Left lung (tissue), 10 donors: Measurements from ENCODE around the gene CYCS. TPM values are rescaled to one million over a fixed set of nuclear protein-coding genes. Genes with fewer than 3 reads are reported as not detected.
A peak's percentile ranks its signal among the peaks of the same experiment; 100 is the strongest.

Source experiments
- ATAC-seq: fragments of 200-7000 bp; cut with Tn5 transposase; one replicate; pipeline ENCODE4 v1.9.1; 2020; ENCODE audit warnings: moderate library complexity
- DNase-seq, 4 donors: peaks; one replicate each; pipeline ENCODE4 v3.0.0-alpha.2; 2013 to 2020
- H3K27ac ChIP-seq, 2 donors: fragments of 200-600 bp; sonication (generic) in 1 of 2; one replicate each; pipeline versions ENCODE4 v1.5.0 to v1.8.0; 2020 to 2021
- H3K27me3 ChIP-seq, 2 donors: fragments of 200-600 bp; sonication (generic) in 1 of 2; one replicate each; pipeline versions ENCODE4 v1.5.0 to v1.8.0; 2020 to 2021
- H3K36me3 ChIP-seq, 2 donors: fragments of 200-600 bp; sonication (generic) in 1 of 2; one replicate each; pipeline versions ENCODE4 v1.5.0 to v1.8.0; 2020 to 2021
- H3K4me1 ChIP-seq, 2 donors: fragments of 200-600 bp; one replicate each; pipeline ENCODE4 v1.8.0; 2021
- H3K4me3 ChIP-seq, 2 donors: fragments of 200-600 bp; sonication (generic) in 1 of 2; one replicate each; pipeline versions ENCODE4 v1.5.0 to v1.8.0; 2020 to 2021; ENCODE audit warnings: mild to moderate bottlenecking in 1 of 2
- H3K9me3 ChIP-seq, 2 donors: fragments of 200-600 bp; sonication (generic) in 1 of 2; one replicate each; pipeline versions ENCODE4 v1.5.0 to v1.8.0; 2020 to 2021
- intact Hi-C, 2 donors: fragments of 100-400 bp; cut with DNase I; formaldehyde crosslinking; loops; one replicate each; pipeline versions ENCODE4 v1.11.2 to v1.14.2; 2022
- polyA plus RNA-seq, 6 donors: library from polyadenylated mRNA; unstranded; fragments of 120-200 nt; gene quantifications; one replicate each; pipeline ENCODE4 v1.2.1, GENCODE V29; 2013; ENCODE audit not compliant: insufficient read length in 6 of 6
- total RNA-seq, 2 donors: library from RNA; stranded (reverse); fragmentation: NEBNext Ultra II Directional; extraction: Animal tissue kit (Norgen Biotek cat#: 25700); gene quantifications; one replicate each; pipeline ENCODE4 v1.2.1, GENCODE V29; 2021
- TF ChIP-seq, protein P1 (sequence below), 2 donors: fragments of 200-600 bp; sonication (generic) in 1 of 2; IDR thresholded peaks; one replicate each; pipeline versions ENCODE4 v1.5.0 to v1.8.0; 2021; ENCODE audit warnings: antibody characterized with exemption in 2 of 2
- donor health status: DM: no; HTN: yes; CAD: no.
- donor health status: DM: no; HTN: no; CAD: no.

Gene CYCS
- total and polyA plus RNA-seq, 8 donors, result 60.4 to 106 (median 69.6) TPM

DNA sequence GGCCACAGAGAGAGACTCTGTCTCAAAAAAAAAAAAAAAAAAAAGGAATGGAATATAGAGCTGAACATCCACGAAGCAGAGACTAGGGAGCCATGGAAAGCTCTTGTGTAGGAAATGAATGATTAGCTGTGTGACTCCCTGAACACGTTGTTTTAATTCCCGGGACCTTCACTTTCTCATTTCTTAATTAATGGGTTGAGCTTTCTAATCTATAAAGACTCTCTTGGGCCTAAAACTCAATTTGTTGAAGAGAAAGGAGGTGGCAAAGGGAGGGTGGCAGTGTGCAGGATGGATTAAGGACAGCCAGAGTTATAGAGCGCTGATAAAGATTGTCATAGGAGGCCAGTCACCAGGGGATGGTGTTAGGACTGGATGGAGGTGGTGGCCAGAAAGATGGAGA is 48.0 kb downstream of the CYCS start:
- DNase-seq (no peak), ATAC-seq (no peak)
- Histone ChIP-seq H3K27ac (no peak overlapping the region), H3K36me3 (no peaks in the 10 kb centered on the region), H3K9me3 (no peaks in the 10 kb centered on the region), H3K4me3 (no peak overlapping the region), H3K27me3 (peaks cover 0 to 3% of the 10 kb centered on the region in 2 donors), H3K4me1 (no peaks in the 10 kb centered on the region)
- intact Hi-C loops, result no loop called here
- TF ChIP-seq, protein P1, sequence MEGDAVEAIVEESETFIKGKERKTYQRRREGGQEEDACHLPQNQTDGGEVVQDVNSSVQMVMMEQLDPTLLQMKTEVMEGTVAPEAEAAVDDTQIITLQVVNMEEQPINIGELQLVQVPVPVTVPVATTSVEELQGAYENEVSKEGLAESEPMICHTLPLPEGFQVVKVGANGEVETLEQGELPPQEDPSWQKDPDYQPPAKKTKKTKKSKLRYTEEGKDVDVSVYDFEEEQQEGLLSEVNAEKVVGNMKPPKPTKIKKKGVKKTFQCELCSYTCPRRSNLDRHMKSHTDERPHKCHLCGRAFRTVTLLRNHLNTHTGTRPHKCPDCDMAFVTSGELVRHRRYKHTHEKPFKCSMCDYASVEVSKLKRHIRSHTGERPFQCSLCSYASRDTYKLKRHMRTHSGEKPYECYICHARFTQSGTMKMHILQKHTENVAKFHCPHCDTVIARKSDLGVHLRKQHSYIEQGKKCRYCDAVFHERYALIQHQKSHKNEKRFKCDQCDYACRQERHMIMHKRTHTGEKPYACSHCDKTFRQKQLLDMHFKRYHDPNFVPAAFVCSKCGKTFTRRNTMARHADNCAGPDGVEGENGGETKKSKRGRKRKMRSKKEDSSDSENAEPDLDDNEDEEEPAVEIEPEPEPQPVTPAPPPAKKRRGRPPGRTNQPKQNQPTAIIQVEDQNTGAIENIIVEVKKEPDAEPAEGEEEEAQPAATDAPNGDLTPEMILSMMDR (IDR thresholded peaks at IDR 0.05), result no peak

DNA sequence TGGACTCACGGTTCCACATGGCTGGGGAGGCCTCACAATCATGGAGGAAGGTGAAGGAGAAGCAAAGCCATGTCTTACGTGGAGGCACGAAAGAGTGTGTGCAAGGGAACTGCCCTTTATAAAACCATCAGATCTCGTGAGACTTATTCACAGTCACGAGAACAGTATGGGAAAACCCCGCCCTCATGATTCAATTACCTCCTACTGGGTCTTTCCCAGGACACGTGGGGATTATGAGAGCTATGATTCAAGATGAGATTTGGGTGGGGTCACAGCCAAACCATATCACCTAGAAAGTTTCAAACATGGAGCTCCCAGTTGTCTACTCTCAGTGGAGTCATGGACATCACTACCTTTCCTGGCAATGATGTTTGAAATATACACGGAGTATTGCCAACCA is 49.6 kb downstream of the CYCS start:
- DNase-seq, result no peak
- no peak for ATAC-seq
- Histone ChIP-seq H3K4me1 (no peaks in the 10 kb centered on the region), H3K27ac (no peak overlapping the region), H3K4me3 (no peak overlapping the region), H3K36me3 (no peaks in the 10 kb centered on the region), H3K27me3 (no peaks in the 10 kb centered on the region), H3K9me3 (no peaks in the 10 kb centered on the region)
- TF ChIP-seq, protein P1 (IDR thresholded peaks at IDR 0.05), result no peak
- intact Hi-C loops, result no loop called here

DNA sequence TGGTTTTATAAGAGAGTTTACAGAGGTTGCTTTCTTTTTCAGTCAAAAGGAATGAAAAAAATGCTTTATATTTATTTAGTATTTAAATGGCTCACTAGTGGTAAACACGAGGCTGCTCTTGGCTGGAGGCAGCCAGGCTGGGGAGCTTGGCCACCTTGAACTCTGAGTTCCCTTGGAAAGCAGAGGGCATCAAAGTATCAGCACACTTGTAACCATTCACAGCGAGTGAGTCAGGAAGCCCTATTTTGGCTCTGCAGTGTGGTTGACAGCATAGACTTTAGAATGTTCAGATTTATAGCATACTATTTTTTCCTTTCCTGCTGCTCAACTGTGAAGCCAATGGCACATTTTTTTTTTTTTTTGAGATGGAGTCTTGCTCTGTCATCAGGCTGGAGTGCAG is 51.6 kb downstream of the CYCS start:
- Histone ChIP-seq H3K27ac (no peak overlapping the region), H3K27me3 (no peaks in the 10 kb centered on the region), H3K4me3 (no peak overlapping the region), H3K36me3 (no peaks in the 10 kb centered on the region), H3K4me1 (peaks cover 0 to 4% of the 10 kb centered on the region in 2 donors), H3K9me3 (no peaks in the 10 kb centered on the region)
- TF ChIP-seq, protein P1 (IDR thresholded peaks at IDR 0.05), result no peak
- ATAC-seq, result peak; percentile 70
- intact Hi-C loops, result loop anchor here in 1 of 2 donors (5.0 kb wide), 1 partner anchor 251 kb away; no protein-coding TSS in a partner anchor
- peak in 1 of 4 donors; percentile 16 for DNase-seq

Other genes with a start within 250 kb of the CYCS start
- 10 to 100 TPM; 21.4 to 30.5 TPM for gene OSBPL3, start 145.1 kb downstream of the CYCS start, total RNA-seq
- 1 to 10 TPM; 2.3 to 4.3 (median 3.1) TPM for gene OSBPL3, start 145.1 kb downstream of the CYCS start, polyA plus RNA-seq
- not detected for gene NPVF, start 103.2 kb upstream of the CYCS start, total RNA-seq
- gene NPVF, start 103.2 kb upstream of the CYCS start, polyA plus RNA-seq, result not detected